Measurements from ENCODE around the gene STKLD1.
"Not testable (repeated sequence)": the region's sequence is repeated elsewhere in the genome, so short reads cannot be mapped to it uniquely, and the experiment has no call there.

STKLD1 gene

GRCh38 chr9:133449760-133450159 lies 73.6 kb downstream of the STKLD1 start:
- DNase-seq = no peak

DNA sequence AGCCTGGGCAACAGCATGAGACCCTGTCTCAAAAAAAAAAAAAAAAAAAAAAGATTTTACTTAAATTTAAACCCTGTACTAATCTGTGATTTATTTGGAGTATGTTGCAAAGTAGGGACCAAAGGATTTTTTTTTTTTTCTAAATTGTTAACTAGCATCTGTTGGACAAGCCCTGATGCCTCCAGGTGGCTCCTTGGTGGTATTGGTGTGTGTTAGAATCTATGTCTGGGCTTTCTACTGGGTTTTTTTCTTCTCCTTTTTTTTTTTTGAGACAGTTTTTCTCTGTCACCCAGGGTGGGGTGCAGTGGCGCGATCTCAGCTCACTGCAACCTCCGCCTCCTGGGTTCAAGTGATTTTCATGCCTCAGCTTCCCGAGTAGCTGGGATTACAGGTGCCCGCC lies 75.7 kb downstream of the STKLD1 start:
- DNase-seq = not testable (repeated sequence)

- no peak for DNase-seq
These were observed 76.4 kb downstream of the STKLD1 start for GRCh38 chr9:133452562-133452961.

- no peak for DNase-seq
These were observed 77.5 kb downstream of the STKLD1 start for GRCh38 chr9:133453651-133454050.

DNA sequence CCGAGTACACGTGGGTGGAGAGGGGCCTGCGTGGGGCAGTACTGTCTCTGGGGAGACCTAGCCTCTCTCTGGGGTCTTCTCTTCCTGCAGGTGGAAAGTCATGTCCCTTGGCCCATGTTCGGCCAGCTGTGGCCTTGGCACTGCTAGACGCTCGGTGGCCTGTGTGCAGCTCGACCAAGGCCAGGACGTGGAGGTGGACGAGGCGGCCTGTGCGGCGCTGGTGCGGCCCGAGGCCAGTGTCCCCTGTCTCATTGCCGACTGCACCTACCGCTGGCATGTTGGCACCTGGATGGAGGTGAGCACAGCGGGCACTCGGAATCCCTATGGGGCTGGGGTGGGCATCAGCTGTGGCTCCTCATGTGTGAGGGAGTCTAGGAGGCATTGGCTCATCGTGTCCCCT lies 78.2 kb downstream of the STKLD1 start:
- DNase-seq = no peak

DNA sequence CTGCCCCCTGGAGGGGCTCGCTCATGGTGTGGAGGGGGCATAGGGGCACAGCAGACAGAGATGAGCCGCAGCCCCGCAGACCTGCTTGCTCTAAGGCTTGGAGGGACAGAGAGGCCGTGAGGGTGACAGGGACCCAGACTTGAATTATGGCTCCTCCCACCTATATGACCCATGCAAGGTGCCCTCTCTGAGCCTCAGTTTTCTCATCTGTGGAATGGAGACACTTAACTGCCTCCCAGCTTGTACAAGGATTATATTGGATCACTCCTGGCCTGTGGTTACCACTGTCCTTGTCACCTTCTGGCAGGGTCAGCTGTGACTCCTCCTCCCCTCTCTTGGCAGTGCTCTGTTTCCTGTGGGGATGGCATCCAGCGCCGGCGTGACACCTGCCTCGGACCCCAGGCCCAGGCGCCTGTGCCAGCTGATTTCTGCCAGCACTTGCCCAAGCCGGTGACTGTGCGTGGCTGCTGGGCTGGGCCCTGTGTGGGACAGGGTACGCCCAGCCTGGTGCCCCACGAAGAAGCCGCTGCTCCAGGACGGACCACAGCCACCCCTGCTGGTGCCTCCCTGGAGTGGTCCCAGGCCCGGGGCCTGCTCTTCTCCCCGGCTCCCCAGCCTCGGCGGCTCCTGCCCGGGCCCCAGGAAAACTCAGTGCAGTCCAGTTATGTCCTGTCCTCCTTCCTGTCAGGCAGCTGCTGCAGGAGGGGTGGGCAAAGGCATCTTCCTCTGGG lies 78.9 kb downstream of the STKLD1 start:
- no peak for DNase-seq

All from bone marrow (tissue), 2 donors.